AG20443 (cell line): Measurements from ENCODE around the gene UCP2.
"Not testable (repeated sequence)": the region's sequence is repeated elsewhere in the genome, so short reads cannot be mapped to it uniquely, and the experiment has no call there.

Experiments used
- DNase-seq: peaks from one replicate; pipeline ENCODE4 v3.0.0; 2012; ENCODE audit warnings: low spot score, mixed read lengths

Gene UCP2

GRCh38 chr11:73944085-73944484 is 38.6 kb downstream of the UCP2 start:
- DNase-seq, result no peak

GRCh38 chr11:73942010-73942409 is 40.6 kb downstream of the UCP2 start:
- no peak for DNase-seq

- DNase-seq, result no peak
Measured at GRCh38 chr11:73940801-73941570, 41.7 kb downstream of the UCP2 start.

- no peak for DNase-seq
Measured at GRCh38 chr11:73939096-73939495, 43.5 kb downstream of the UCP2 start.

GRCh38 chr11:73936047-73936446 is 46.6 kb downstream of the UCP2 start:
- DNase-seq, result not testable (repeated sequence)

GRCh38 chr11:73932781-73933180 is 49.9 kb downstream of the UCP2 start:
- no peak for DNase-seq

GRCh38 chr11:73931951-73932350 is 50.7 kb downstream of the UCP2 start:
- DNase-seq, result no peak

- DNase-seq, result peak; percentile 77
Measured at GRCh38 chr11:73931039-73931645, 51.5 kb downstream of the UCP2 start.

- no peak for DNase-seq
Measured at GRCh38 chr11:73929388-73929787, 53.3 kb downstream of the UCP2 start.
